GM10248 (cell line): Measurements from ENCODE around the gene CDH11.

Experiments
- CTCF ChIA-PET: fragments of 300-600 bp; sonication (Branson Sonifier 250); formaldehyde crosslinking; extraction: SDS; loops from one replicate; lab custom pipeline; 2021; ENCODE audit warnings: antibody characterized with exemption; lab: Yijun Ruan, JAX
- POLR2A ChIA-PET: fragments of 350-650 bp; sonication (Branson Sonifier 250); formaldehyde crosslinking; extraction: SDS; loops from one replicate; lab custom pipeline; 2020; ENCODE audit warnings: antibody characterized with exemption; lab: Yijun Ruan, JAX
- DNase-seq: peaks from one replicate; pipeline ENCODE4 v3.0.0; 2012; ENCODE audit errors: extremely low spot score
- CTCF ChIP-seq: IDR thresholded peaks from 2 replicates; pipeline ENCODE4 v1.5.1; 2012; ENCODE audit warnings: mild to moderate bottlenecking, low read depth; ENCODE audit errors: extremely low read depth, missing control alignments, control extremely low read depth

CDH11 gene

GRCh38 chr16:65045961-65046360, 75.9 kb downstream of the CDH11 start:
- DNase-seq: no peak
- TF ChIP-seq CTCF: no peak
- ChIA-PET CTCF (no interaction called here), POLR2A (no interaction called here)

- CTCF ChIA-PET: no interaction called here
- POLR2A ChIA-PET: no interaction called here
- no peak for DNase-seq
- TF ChIP-seq CTCF: no peak
Measured at GRCh38 chr16:65044873-65045272, 77.0 kb downstream of the CDH11 start.

- no peak for TF ChIP-seq CTCF
- DNase-seq: no peak
- ChIA-PET CTCF (no interaction called here), POLR2A (no interaction called here)
Measured at GRCh38 chr16:65044026-65044425, 77.8 kb downstream of the CDH11 start.

GRCh38 chr16:65042438-65043365, 79.2 kb downstream of the CDH11 start:
- CTCF ChIA-PET: no interaction called here

GRCh38 chr16:65041667-65042066, 80.2 kb downstream of the CDH11 start:
- ChIA-PET CTCF (no interaction called here), POLR2A (no interaction called here)
- no peak for DNase-seq
- TF ChIP-seq CTCF: no peak

More at GRCh38 chr16:65042438-65043365, 79.2 kb downstream of the CDH11 start:
- no peak for DNase-seq
- TF ChIP-seq CTCF: no peak
- POLR2A ChIA-PET: no interaction called here

- DNase-seq: no peak
- TF ChIP-seq CTCF: no peak
- POLR2A ChIA-PET: no interaction called here
- CTCF ChIA-PET: no interaction called here
Measured at GRCh38 chr16:65038100-65038499, 83.8 kb downstream of the CDH11 start.

GRCh38 chr16:65037556-65037955, 84.3 kb downstream of the CDH11 start:
- POLR2A ChIA-PET: no interaction called here
- CTCF ChIA-PET: no interaction called here
- no peak for DNase-seq
- no peak for TF ChIP-seq CTCF
